AG08395 (cell line): ENCODE data around the gene SPATA13.
"Not testable (repeated sequence)": the region's sequence is repeated elsewhere in the genome, so short reads cannot be mapped to it uniquely, and the experiment has no call there.

Experiments used
- DNase-seq: peaks from one replicate; pipeline ENCODE4 v3.0.0; 2012; ENCODE audit warnings: mixed read lengths, low spot score

SPATA13 gene

DNA sequence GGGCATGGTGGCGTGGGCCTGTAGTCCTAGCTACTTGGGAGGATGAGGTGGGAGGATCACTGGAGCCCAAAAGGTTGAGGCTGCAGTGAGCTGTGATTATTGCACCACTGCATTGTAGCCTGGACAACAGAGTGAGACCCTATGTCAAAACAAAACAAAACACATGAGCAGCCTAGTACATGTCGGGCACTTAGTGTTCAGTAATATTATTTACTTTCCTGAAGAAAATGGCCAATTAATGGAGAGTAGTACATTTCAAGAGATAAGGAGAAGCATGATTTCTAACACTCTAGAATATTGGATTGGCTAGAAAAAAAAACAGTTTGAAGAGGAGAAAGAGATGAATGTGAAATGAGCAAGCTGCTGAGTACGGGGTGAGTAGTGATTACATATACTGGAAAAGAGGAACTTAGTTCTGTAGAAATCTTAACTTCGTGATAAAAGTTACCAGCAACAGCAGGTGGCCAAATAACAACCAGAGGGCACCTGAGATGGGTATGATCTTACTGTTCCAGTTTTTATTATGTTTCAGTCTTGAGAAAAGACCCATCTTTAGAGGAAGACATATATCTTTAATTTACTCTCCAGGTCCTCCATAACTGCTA, 36.2 kb downstream of the SPATA13 start:
- no peak for DNase-seq

DNA sequence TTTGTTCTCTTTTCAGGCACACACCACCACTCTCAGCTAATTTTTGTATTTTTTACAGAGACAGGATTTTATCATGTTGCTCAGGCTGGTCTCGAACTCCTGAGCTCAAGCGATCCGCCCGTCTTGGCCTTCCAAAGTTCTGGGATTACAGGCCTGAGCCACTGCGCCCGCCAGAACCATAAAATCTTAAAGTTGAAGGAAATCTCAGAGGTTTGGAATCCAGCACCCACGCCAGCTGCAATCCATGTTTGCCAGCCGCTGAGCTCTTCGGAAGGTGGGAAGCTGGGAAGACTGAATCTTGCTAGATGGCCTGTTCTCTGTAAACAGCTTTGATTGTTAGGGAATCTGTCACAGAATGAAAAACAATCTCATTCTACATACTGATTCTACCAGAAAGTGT, 38.5 kb downstream of the SPATA13 start:
- DNase-seq: peak; percentile 57

- DNase-seq: no peak
These were observed 41.7 kb downstream of the SPATA13 start for GRCh38 chr13:24202215-24202614.

DNA sequence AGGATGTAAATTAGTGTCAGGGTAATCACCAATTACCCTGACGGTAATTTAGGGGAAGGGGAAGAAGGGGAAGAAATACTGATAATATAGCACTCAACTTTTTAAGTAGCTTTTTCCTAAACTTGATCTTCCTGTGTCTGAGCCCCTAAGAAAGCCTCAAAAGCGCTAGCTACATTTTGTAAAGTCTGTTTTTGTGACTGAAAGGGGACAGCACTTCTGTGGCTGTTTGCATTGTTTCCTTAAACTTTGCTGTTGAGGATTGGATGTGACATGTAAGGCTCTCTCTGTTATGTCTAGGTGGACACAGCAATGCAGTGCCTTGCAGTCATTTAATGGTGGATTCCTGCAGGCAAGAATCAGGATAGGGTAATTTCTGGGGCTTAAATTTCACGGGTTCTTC, 42.8 kb downstream of the SPATA13 start:
- no peak for DNase-seq

GRCh38 chr13:24203811-24204210, 43.3 kb downstream of the SPATA13 start:
- DNase-seq: no peak

GRCh38 chr13:24205076-24205475, 44.6 kb downstream of the SPATA13 start:
- DNase-seq: not testable (repeated sequence)

- DNase-seq: peak; percentile 90
These were observed 47.5 kb downstream of the SPATA13 start for GRCh38 chr13:24207841-24208667.

GRCh38 chr13:24209138-24209537, 48.6 kb downstream of the SPATA13 start:
- DNase-seq: no peak

- no peak for DNase-seq
These were observed 51.7 kb downstream of the SPATA13 start for GRCh38 chr13:24212254-24212653.

- DNase-seq: no peak
These were observed 52.2 kb downstream of the SPATA13 start for GRCh38 chr13:24212674-24213073.

GRCh38 chr13:24213932-24214331, 53.4 kb downstream of the SPATA13 start:
- no peak for DNase-seq

GRCh38 chr13:24214528-24214927, 54.0 kb downstream of the SPATA13 start:
- no peak for DNase-seq

- DNase-seq: no peak
These were observed 54.6 kb downstream of the SPATA13 start for GRCh38 chr13:24215126-24215525.

DNA sequence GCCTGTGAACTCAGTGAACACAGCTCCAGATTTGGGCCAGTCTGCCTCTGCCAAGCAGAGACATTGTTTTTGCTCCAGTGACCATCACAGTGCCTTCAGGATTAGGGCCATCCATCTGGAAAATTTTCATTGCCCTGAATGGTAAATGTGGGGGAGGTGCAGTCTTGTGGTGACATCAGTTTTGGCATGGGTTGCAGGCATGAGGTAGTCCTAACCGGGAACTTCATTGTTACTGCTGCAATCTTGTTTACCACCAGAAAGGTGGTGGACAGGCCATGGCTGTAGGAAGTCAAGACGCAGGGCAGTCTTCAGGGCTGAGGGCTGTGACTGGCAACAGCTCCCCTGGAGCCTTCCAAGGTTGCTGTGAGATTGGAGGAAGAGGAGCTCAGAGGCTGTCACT, 55.2 kb downstream of the SPATA13 start:
- peak; percentile 40 for DNase-seq

GRCh38 chr13:24216176-24216575, 55.7 kb downstream of the SPATA13 start:
- DNase-seq: no peak

DNA sequence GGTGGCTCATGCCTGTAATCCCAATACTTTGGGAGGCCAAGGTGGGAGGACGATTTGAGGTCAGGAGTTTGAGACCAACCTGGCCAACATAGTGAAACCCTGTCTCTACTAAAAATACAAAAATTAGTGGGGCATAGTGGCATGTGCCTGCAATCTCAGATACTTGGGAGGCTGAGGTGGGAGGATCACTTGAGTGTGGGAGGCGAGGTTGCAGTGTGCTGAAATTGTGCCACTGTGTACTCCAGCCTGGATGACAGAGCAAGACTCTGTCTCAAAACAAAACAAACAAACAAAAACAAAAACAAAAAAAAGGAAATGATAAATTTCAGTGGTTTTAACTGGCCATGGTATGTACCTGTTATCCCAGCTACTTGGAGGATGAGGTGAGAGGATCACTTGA, 56.3 kb downstream of the SPATA13 start:
- not testable (repeated sequence) for DNase-seq

GRCh38 chr13:24217601-24218281, 57.2 kb downstream of the SPATA13 start:
- DNase-seq: no peak

GRCh38 chr13:24218338-24218737, 57.8 kb downstream of the SPATA13 start:
- no peak for DNase-seq

GRCh38 chr13:24218977-24219376, 58.5 kb downstream of the SPATA13 start:
- DNase-seq: no peak

DNA sequence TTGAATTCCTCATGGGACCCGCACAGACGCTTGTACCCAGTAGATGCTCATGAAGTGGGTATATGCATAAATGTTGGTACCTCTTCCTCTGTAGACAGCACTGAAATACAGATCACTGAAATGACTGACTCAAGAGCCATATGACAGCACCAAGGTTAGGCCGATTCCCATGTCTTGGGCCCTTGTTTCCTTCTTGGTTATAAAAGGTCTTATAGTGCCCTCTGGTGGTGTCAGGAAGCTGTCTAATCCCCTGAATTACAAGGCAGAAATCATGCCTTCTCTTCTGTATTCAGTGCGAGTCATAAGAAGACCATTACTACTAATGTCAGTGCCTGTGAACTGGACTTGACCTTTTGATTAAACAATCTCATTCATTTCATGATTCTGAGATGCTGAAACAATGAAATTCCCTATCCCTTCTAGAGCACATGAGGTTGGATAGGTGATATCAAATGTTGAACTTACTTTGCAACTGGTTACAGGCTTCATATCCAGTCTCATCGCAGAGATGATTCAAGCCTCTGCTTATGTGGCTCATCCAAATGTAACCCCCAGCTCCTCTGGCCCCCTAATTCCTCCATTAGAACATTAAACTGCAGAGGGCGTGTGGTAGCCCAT, 59.7 kb downstream of the SPATA13 start:
- peak; percentile 79 for DNase-seq

GRCh38 chr13:24221007-24221406, 60.5 kb downstream of the SPATA13 start:
- no peak for DNase-seq

- DNase-seq: no peak
These were observed 62.2 kb downstream of the SPATA13 start for GRCh38 chr13:24222756-24223155.
